Panc1 (cell line): ENCODE data around the gene GLT8D1. TPM values are rescaled to one million over a fixed set of nuclear protein-coding genes. Genes with fewer than 3 reads are reported as not detected.

Experiments used
- ATAC-seq: fragments of 200-7000 bp; cut with Tn5 transposase; 2 replicates; pipeline ENCODE4 v1.9.1; 2020; ENCODE audit warnings: mild to moderate bottlenecking, moderate library complexity
- BruUV-seq: library from RNA; stranded (reverse); fragments of 400-500 nt; replicated peaks from 2 replicates; lab custom pipeline; 2021; lab: Mats Ljungman, UMichigan
- CTCF ChIA-PET: fragments of 300-600 bp; sonication (Branson Sonifier 250); formaldehyde crosslinking; loops from one replicate; lab custom pipeline; 2022; ENCODE audit warnings: antibody characterized with exemption; lab: Charles Lee
- POLR2A ChIA-PET: fragments of 300-600 bp; sonication (Branson Sonifier 250); formaldehyde crosslinking; loops from one replicate; lab custom pipeline; 2022; ENCODE audit warnings: antibody characterized with exemption; lab: Charles Lee
- DNase-seq: peaks from one replicate; pipeline ENCODE4 v3.0.0-alpha.2; 2010; ENCODE audit warnings: low read depth, low spot score
- H3K27ac ChIP-seq: 2 replicates; pipeline ENCODE4 v1.5.1; 2011; ENCODE audit warnings: mild to moderate bottlenecking, low read length, inconsistent platforms
- H3K27me3 ChIP-seq: fragments of 200-500 bp; sonication (Bioruptor generic); 2 replicates; pipeline ENCODE4 v1.6.0; 2014; ENCODE audit warnings: low read length, inconsistent platforms; ENCODE audit not compliant: control insufficient read depth, insufficient read depth
- H3K36me3 ChIP-seq: fragments of 200-500 bp; sonication (Bioruptor generic); 2 replicates; pipeline ENCODE4 v1.5.1; 2014; ENCODE audit warnings: inconsistent platforms, mild to moderate bottlenecking, low read length, moderate library complexity; ENCODE audit not compliant: control insufficient read depth, insufficient read depth
- H3K4me1 ChIP-seq: 2 replicates; pipeline ENCODE4 v1.5.1; 2011; ENCODE audit warnings: inconsistent platforms, mild to moderate bottlenecking, low read length, moderate library complexity; ENCODE audit not compliant: control insufficient read depth, insufficient read depth
- H3K4me3 ChIP-seq, 2 experiments: 2 replicates each; pipeline ENCODE4 v1.5.1; 2011 to 2012; ENCODE audit warnings: low read depth in 2 of 2, low read length in 2 of 2, mild to moderate bottlenecking in 2 of 2, inconsistent platforms in 1 of 2, moderate library complexity in 1 of 2
- H3K9me3 ChIP-seq: fragments of 200-500 bp; sonication (Bioruptor generic); 2 replicates; pipeline ENCODE4 v1.5.1; 2014; ENCODE audit warnings: low read depth, mild to moderate bottlenecking, inconsistent platforms, low read length, moderate library complexity; ENCODE audit not compliant: control insufficient read depth, insufficient read depth
- CTCF ChIP-seq: fragments of 450-650 bp; IDR thresholded peaks from 2 replicates; pipeline ENCODE4 v1.5.1; 2017; ENCODE audit warnings: mild to moderate bottlenecking
- POLR2AphosphoS5 ChIP-seq: IDR thresholded peaks from 2 replicates; pipeline ENCODE4 v1.6.1; 2012; ENCODE audit warnings: mild to moderate bottlenecking, low read depth, low read length, moderate library complexity
- SIN3A ChIP-seq: IDR thresholded peaks from 2 replicates; pipeline ENCODE4 v1.6.1; 2012; ENCODE audit warnings: low read depth, mild to moderate bottlenecking, low read length, moderate library complexity, borderline replicate concordance; ENCODE audit not compliant: insufficient read depth
- TCF7L2 ChIP-seq: IDR thresholded peaks from 2 replicates; pipeline ENCODE4 v1.6.1; 2011; ENCODE audit warnings: mild to moderate bottlenecking, low read depth, low read length, inconsistent platforms
- in situ Hi-C: cut with HindIII; loops from 2 replicates; pipeline ENCODE4 v1.10.0; 2016; ENCODE audit warnings: low sequenced_read_pairs, low pct_unique_long_range_greater_than_20kb
- intact Hi-C: fragments of 100-400 bp; cut with micrococcal nuclease; formaldehyde crosslinking; loops from one replicate; pipeline ENCODE4 v1.10.0; 2022; ENCODE audit not compliant: unreplicated experiment
- total RNA-seq: library from RNA; stranded (reverse); gene quantifications from one replicate; pipeline ENCODE4 v1.2.1, GENCODE V29; 2021; ENCODE audit not compliant: unreplicated experiment
- TF ChIP-seq, protein P1 (sequence below), 2 experiments: IDR thresholded peaks; 2 replicates each; pipeline ENCODE4 v1.6.1; 2011 to 2012; ENCODE audit warnings: low read depth in 2 of 2, control low read depth in 1 of 2, low read length in 1 of 2, mild to moderate bottlenecking in 1 of 2, moderate library complexity in 1 of 2; ENCODE audit not compliant: insufficient read depth in 1 of 2

GLT8D1 gene
- total RNA-seq, 1 experiment from 2014 or later: 51.3 TPM

DNA sequence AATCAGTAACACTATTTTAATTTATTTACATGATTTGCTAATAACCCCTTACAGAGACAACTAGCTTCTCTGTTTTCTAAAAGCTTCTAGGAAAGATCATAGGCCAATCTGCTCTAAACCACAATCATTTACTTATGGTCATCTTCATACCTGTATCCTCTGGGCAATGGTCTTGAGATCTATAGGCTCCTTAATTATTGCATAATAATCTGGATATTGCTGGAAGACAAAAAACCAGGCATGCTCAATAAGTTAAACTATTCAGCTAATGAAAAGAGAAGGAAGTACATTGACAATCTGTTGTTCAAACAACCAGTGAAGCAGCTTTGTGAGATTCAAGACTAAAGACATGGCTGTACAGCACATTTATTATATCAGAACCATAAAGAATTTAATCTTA, 54.0 kb downstream of the GLT8D1 start:
- ATAC-seq (no peak), DNase-seq (no peak)
- Histone ChIP-seq H3K4me3 (no peak overlapping the region), H3K4me1 (no peaks in the 10 kb centered on the region), H3K9me3 (no peaks in the 10 kb centered on the region), H3K36me3 (peaks cover 11% of the 10 kb centered on the region), H3K27ac (no peak overlapping the region), H3K27me3 (no peaks in the 10 kb centered on the region)
- intact Hi-C loops (no loop called here), in situ Hi-C loops (no loop called here)
- ChIA-PET POLR2A (no interaction called here), CTCF (no interaction called here)
- TF ChIP-seq CTCF (no peak), TCF7L2 (no peak), SIN3A (no peak)
- TF ChIP-seq, protein P1, sequence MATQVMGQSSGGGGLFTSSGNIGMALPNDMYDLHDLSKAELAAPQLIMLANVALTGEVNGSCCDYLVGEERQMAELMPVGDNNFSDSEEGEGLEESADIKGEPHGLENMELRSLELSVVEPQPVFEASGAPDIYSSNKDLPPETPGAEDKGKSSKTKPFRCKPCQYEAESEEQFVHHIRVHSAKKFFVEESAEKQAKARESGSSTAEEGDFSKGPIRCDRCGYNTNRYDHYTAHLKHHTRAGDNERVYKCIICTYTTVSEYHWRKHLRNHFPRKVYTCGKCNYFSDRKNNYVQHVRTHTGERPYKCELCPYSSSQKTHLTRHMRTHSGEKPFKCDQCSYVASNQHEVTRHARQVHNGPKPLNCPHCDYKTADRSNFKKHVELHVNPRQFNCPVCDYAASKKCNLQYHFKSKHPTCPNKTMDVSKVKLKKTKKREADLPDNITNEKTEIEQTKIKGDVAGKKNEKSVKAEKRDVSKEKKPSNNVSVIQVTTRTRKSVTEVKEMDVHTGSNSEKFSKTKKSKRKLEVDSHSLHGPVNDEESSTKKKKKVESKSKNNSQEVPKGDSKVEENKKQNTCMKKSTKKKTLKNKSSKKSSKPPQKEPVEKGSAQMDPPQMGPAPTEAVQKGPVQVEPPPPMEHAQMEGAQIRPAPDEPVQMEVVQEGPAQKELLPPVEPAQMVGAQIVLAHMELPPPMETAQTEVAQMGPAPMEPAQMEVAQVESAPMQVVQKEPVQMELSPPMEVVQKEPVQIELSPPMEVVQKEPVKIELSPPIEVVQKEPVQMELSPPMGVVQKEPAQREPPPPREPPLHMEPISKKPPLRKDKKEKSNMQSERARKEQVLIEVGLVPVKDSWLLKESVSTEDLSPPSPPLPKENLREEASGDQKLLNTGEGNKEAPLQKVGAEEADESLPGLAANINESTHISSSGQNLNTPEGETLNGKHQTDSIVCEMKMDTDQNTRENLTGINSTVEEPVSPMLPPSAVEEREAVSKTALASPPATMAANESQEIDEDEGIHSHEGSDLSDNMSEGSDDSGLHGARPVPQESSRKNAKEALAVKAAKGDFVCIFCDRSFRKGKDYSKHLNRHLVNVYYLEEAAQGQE (IDR thresholded peaks at IDR 0.05; ENCODE audit: insufficient read depth in 1 of 2, low read depth in 2 of 2, low read length in 1 of 2): no peak
- BruUV-seq: no TSS peak

DNA sequence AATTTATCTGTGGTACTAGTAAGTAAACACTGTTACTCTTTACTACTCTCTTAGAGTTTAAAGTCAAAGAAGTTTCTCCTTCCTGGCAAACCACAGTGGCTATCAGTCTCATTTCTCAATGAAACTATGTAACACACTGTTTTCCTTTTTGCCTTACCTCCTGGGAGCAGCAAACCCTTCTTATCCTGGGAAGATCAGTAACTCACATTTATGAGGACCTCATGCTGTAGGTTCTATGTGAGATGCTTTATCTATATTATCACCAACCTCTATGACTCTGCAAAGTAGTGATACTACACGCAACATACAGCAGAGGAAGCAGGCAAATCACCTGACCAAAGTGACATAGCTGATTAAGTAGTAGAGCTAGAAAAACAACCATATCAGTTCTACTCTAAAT, 55.2 kb downstream of the GLT8D1 start:
- CTCF ChIA-PET: no interaction called here

More for the DNA sequence above, 55.2 kb downstream of the GLT8D1 start:
- in situ Hi-C loops: no loop called here
- Histone ChIP-seq H3K27ac (no peak overlapping the region), H3K4me1 (no peaks in the 10 kb centered on the region), H3K27me3 (no peaks in the 10 kb centered on the region), H3K9me3 (no peaks in the 10 kb centered on the region), H3K36me3 (peaks cover 8% of the 10 kb centered on the region), H3K4me3 (no peak overlapping the region)
- ATAC-seq (no peak), DNase-seq (no peak)
- no peak for TF ChIP-seq TCF7L2
- TF ChIP-seq POLR2AphosphoS5: no peak
- TF ChIP-seq CTCF: no peak
- TF ChIP-seq SIN3A: no peak
- TF ChIP-seq, protein P1 (IDR thresholded peaks at IDR 0.05; ENCODE audit: insufficient read depth in 1 of 2, low read depth in 2 of 2, low read length in 1 of 2): no peak
- POLR2A ChIA-PET: no interaction called here
- intact Hi-C loops: no loop called here
- no TSS peak for BruUV-seq
